Stimulated activated naive CD8-positive, alpha-beta T cell treated with anti-CD3 and anti-CD28 coated beads, Interleukin-15, Interleukin-2, amounts not matched to agents 100 U/mL and 50 U/mL, for 24 hours (primary cell): Measurements from ENCODE around the gene KLHL24.
"Not testable (repeated sequence)": the region's sequence is repeated elsewhere in the genome, so short reads cannot be mapped to it uniquely, and the experiment has no call there.

Source experiments
- ATAC-seq: fragments of 150-1000 bp; cut with Tn5 transposase; one replicate; pipeline ENCODE4 v1.10.0; 2021
- DNase-seq: peaks from one replicate; pipeline ENCODE4 v3.0.0; 2021

The KLHL24 gene

GRCh38 chr3:183635431-183636220 is at the start of gene KLHL24:
Gene KLHL24, plus strand, starts transcription at chr3:183635623. Its CDS starts 14,734 bp downstream, at chr3:183650357.
- peak; percentile 92 for DNase-seq

GRCh38 chr3:183586477-183586876 is 48.9 kb upstream of the KLHL24 start:
- no peak for ATAC-seq

More at GRCh38 chr3:183635431-183636220, at the start of gene KLHL24:
- peak; percentile 80 for ATAC-seq

GRCh38 chr3:183587336-183587735 is 48.1 kb upstream of the KLHL24 start:
- no peak for DNase-seq
- no peak for ATAC-seq

More at GRCh38 chr3:183586477-183586876, 48.9 kb upstream of the KLHL24 start:
- no peak for DNase-seq

- ATAC-seq (no peak), DNase-seq (no peak)
These were observed 45.0 kb upstream of the KLHL24 start for GRCh38 chr3:183590442-183590841.

GRCh38 chr3:183591881-183592521 is 43.4 kb upstream of the KLHL24 start:
- no peak for DNase-seq
- peak; percentile 36 for ATAC-seq

GRCh38 chr3:183592821-183593220 is 42.6 kb upstream of the KLHL24 start:
- ATAC-seq, result no peak
- DNase-seq, result no peak

GRCh38 chr3:183594636-183595035 is 40.8 kb upstream of the KLHL24 start:
- no peak for DNase-seq
- ATAC-seq, result no peak

- DNase-seq (no peak), ATAC-seq (no peak)
These were observed 37.5 kb upstream of the KLHL24 start for GRCh38 chr3:183597959-183598358.

GRCh38 chr3:183611326-183611725 is 24.1 kb upstream of the KLHL24 start:
- not testable (repeated sequence) for DNase-seq, ATAC-seq

- DNase-seq (no peak), ATAC-seq (no peak)
These were observed 21.8 kb upstream of the KLHL24 start for GRCh38 chr3:183613366-183614285.

- DNase-seq, result no peak
- no peak for ATAC-seq
These were observed 16.9 kb upstream of the KLHL24 start for GRCh38 chr3:183618542-183618941.

- DNase-seq, result no peak
- no peak for ATAC-seq
These were observed 16.4 kb upstream of the KLHL24 start for GRCh38 chr3:183619010-183619409.

- DNase-seq (no peak), ATAC-seq (no peak)
These were observed 15.7 kb upstream of the KLHL24 start for GRCh38 chr3:183619624-183620251.

- no peak for DNase-seq
- no peak for ATAC-seq
These were observed 15.2 kb upstream of the KLHL24 start for GRCh38 chr3:183620252-183620628.

- ATAC-seq, result not testable (repeated sequence)
These were observed 12.9 kb upstream of the KLHL24 start for GRCh38 chr3:183622473-183622872.

GRCh38 chr3:183626877-183627594 is 8.4 kb upstream of the KLHL24 start:
- ATAC-seq, result no peak
- DNase-seq, result no peak

More at GRCh38 chr3:183622473-183622872, 12.9 kb upstream of the KLHL24 start:
- DNase-seq, result not testable (repeated sequence)

GRCh38 chr3:183629546-183630301 is 5.7 kb upstream of the KLHL24 start:
- DNase-seq, result no peak
- no peak for ATAC-seq

GRCh38 chr3:183631715-183632114 is 3.7 kb upstream of the KLHL24 start:
- ATAC-seq (no peak), DNase-seq (no peak)

GRCh38 chr3:183632725-183633124 is 2.7 kb upstream of the KLHL24 start:
- not testable (repeated sequence) for DNase-seq, ATAC-seq

GRCh38 chr3:183634707-183635106 is 716 bp upstream of the KLHL24 start:
- DNase-seq (no peak), ATAC-seq (no peak)

- no peak for DNase-seq
These were observed 354 bp upstream of the KLHL24 start for GRCh38 chr3:183635107-183635430.

More at GRCh38 chr3:183635107-183635430, 354 bp upstream of the KLHL24 start:
- no peak for ATAC-seq
